IMR-90 (cell line): Measurements from ENCODE around the gene COL25A1. TPM values are rescaled to one million over a fixed set of nuclear protein-coding genes. Genes with fewer than 3 reads are reported as not detected.

Experiments used
- ATAC-seq: fragments of 200-7000 bp; cut with Tn5 transposase; 2 replicates; pipeline ENCODE4 v1.9.1; 2020; ENCODE audit warnings: low read depth, mild to moderate bottlenecking, moderate library complexity
- BruUV-seq: library from RNA; stranded (reverse); fragments of 400-500 nt; replicated peaks from 2 replicates; lab custom pipeline; 2021; lab: Mats Ljungman, UMichigan
- CTCF ChIA-PET: fragments of 300-600 bp; formaldehyde crosslinking; extraction: SDS; loops from one replicate; lab custom pipeline; 2021; ENCODE audit warnings: antibody characterized with exemption; lab: Yijun Ruan, JAX
- POLR2A ChIA-PET: fragments of 300-600 bp; sonication (Branson Sonifier 250); formaldehyde crosslinking; loops from one replicate; lab custom pipeline; 2022; ENCODE audit warnings: antibody characterized with exemption; ENCODE audit not compliant: unreplicated experiment; lab: Charles Lee
- DNase-seq: peaks from one replicate; pipeline ENCODE4 v3.0.0; 2013
- H2AFZ ChIP-seq: replicated peaks from 2 replicates; pipeline ENCODE3; 2013; ENCODE audit warnings: low read length, mild to moderate bottlenecking; ENCODE audit not compliant: poor library complexity
- H2AK5ac ChIP-seq: 2 replicates; pipeline ENCODE4 v1.6.1; 2013; ENCODE audit warnings: low read depth, low read length, inconsistent platforms
- H2AK9ac ChIP-seq: replicated peaks from 2 replicates; pipeline ENCODE3; 2013; ENCODE audit warnings: mild to moderate bottlenecking, low read depth, low read length, moderate library complexity; ENCODE audit not compliant: poor library complexity
- H2BK120ac ChIP-seq: 2 replicates; pipeline ENCODE4 v1.6.1; 2013; ENCODE audit warnings: low read depth, low read length, inconsistent platforms
- H2BK15ac ChIP-seq: 3 replicates; pipeline ENCODE4 v1.6.1; 2013; ENCODE audit warnings: low read depth, low read length, inconsistent platforms
- H2BK20ac ChIP-seq: 2 replicates; pipeline ENCODE4 v1.6.1; 2013; ENCODE audit warnings: low read depth, mild to moderate bottlenecking, inconsistent platforms, low read length, moderate library complexity
- H2BK5ac ChIP-seq: 2 replicates; pipeline ENCODE4 v1.6.1; 2013; ENCODE audit warnings: mild to moderate bottlenecking, low read depth, low read length, inconsistent platforms; ENCODE audit not compliant: poor library complexity, severe bottlenecking
- H3K14ac ChIP-seq: replicated peaks from 2 replicates; pipeline ENCODE4 v1.6.1; 2013; ENCODE audit warnings: low read depth, low read length, inconsistent platforms
- H3K18ac ChIP-seq: 2 replicates; pipeline ENCODE4 v1.6.1; 2013; ENCODE audit warnings: low read depth, low read length, control low read depth
- H3K23ac ChIP-seq: 2 replicates; pipeline ENCODE4 v1.6.1; 2013; ENCODE audit warnings: low read depth, low read length, inconsistent platforms
- H3K27ac ChIP-seq: 2 replicates; pipeline ENCODE4 v1.5.1; 2013; ENCODE audit warnings: mild to moderate bottlenecking, control low read depth, low read length; ENCODE audit not compliant: insufficient read depth
- H3K27me3 ChIP-seq: 2 replicates; pipeline ENCODE4 v1.6.1; 2013; ENCODE audit warnings: low read length; ENCODE audit not compliant: control insufficient read depth, insufficient read depth
- H3K36me3 ChIP-seq: 2 replicates; pipeline ENCODE4 v1.6.1; 2013; ENCODE audit warnings: low read length, mixed read lengths; ENCODE audit not compliant: control insufficient read depth, insufficient read depth
- H3K4ac ChIP-seq: 2 replicates; pipeline ENCODE4 v1.6.1; 2013; ENCODE audit warnings: low read depth, low read length, inconsistent platforms
- H3K4me1 ChIP-seq: 2 replicates; pipeline ENCODE4 v1.6.1; 2013; ENCODE audit warnings: low read length, mixed read lengths; ENCODE audit not compliant: control insufficient read depth, insufficient read depth
- H3K4me2 ChIP-seq: 2 replicates; pipeline ENCODE4 v1.6.1; 2013; ENCODE audit warnings: low read depth, mild to moderate bottlenecking, control low read depth, low read length, moderate library complexity
- H3K4me3 ChIP-seq: 2 replicates; pipeline ENCODE4 v1.5.1; 2013; ENCODE audit warnings: low read depth, mild to moderate bottlenecking, control low read depth, low read length, moderate library complexity; ENCODE audit not compliant: insufficient read depth
- H3K56ac ChIP-seq: 2 replicates; pipeline ENCODE4 v1.6.1; 2013; ENCODE audit warnings: low read length, inconsistent platforms; ENCODE audit not compliant: insufficient read depth; ENCODE audit errors: extremely low read depth
- H3K79me1 ChIP-seq, 2 experiments: 2 replicates each; pipeline ENCODE4 v1.6.1; 2013; ENCODE audit warnings: low read length in 2 of 2, inconsistent platforms in 1 of 2, low read depth in 1 of 2
- H3K9ac ChIP-seq: 2 replicates; pipeline ENCODE4 v1.6.1; 2013; ENCODE audit warnings: low read depth, low read length, control low read depth
- H3K9me1 ChIP-seq: 2 replicates; pipeline ENCODE4 v1.6.1; 2013; ENCODE audit warnings: low read length, inconsistent platforms; ENCODE audit not compliant: insufficient read depth
- H3K9me3 ChIP-seq: 2 replicates; pipeline ENCODE4 v1.6.1; 2013; ENCODE audit warnings: low read length; ENCODE audit not compliant: control insufficient read depth, insufficient read depth
- H4K20me1 ChIP-seq: 2 replicates; pipeline ENCODE4 v1.6.1; 2013; ENCODE audit warnings: low read length, inconsistent platforms; ENCODE audit not compliant: insufficient read depth
- H4K5ac ChIP-seq: 2 replicates; pipeline ENCODE4 v1.6.1; 2013; ENCODE audit warnings: mild to moderate bottlenecking, low read depth, low read length, control low read depth
- H4K8ac ChIP-seq, 2 experiments: 2 replicates each; pipeline ENCODE4 v1.6.1; 2013; ENCODE audit warnings: low read depth in 2 of 2, low read length in 2 of 2, control low read depth in 1 of 2, inconsistent platforms in 1 of 2
- H4K91ac ChIP-seq: 2 replicates; pipeline ENCODE4 v1.6.1; 2013; ENCODE audit warnings: low read depth, low read length, inconsistent platforms; ENCODE audit not compliant: insufficient read depth
- BHLHE40 ChIP-seq: fragments of 150-350 bp; IDR thresholded peaks from 2 replicates; pipeline ENCODE4 v1.6.1; 2016; ENCODE audit warnings: mild to moderate bottlenecking, low read depth, low read length
- CHD1 ChIP-seq: IDR thresholded peaks from 2 replicates; pipeline ENCODE4 v1.6.1; 2012; ENCODE audit warnings: low read depth, low read length, improper control_type of control experiment
- CTCF ChIP-seq: conservative IDR thresholded peaks from 2 replicates; pipeline ENCODE4 v1.5.1; 2012; ENCODE audit warnings: mild to moderate bottlenecking, low read depth, low read length, improper control_type of control experiment
- FOS ChIP-seq: fragments of 150-350 bp; IDR thresholded peaks from 2 replicates; pipeline ENCODE4 v1.6.1; 2016; ENCODE audit warnings: low read depth, low read length
- MAFK ChIP-seq: IDR thresholded peaks from 2 replicates; pipeline ENCODE4 v1.6.1; 2012; ENCODE audit warnings: low read depth, low read length, improper control_type of control experiment
- MAZ ChIP-seq: IDR thresholded peaks from 2 replicates; pipeline ENCODE4 v1.6.1; 2012; ENCODE audit warnings: low read depth, mild to moderate bottlenecking, low read length, improper control_type of control experiment, moderate library complexity, borderline replicate concordance
- RAD21 ChIP-seq: IDR thresholded peaks from 2 replicates; pipeline ENCODE4 v1.6.1; 2012; ENCODE audit warnings: low read length, improper control_type of control experiment
- RCOR1 ChIP-seq: IDR thresholded peaks from 2 replicates; pipeline ENCODE4 v1.6.1; 2012; ENCODE audit warnings: mild to moderate bottlenecking, low read length, improper control_type of control experiment; ENCODE audit not compliant: insufficient replicate concordance
- USF2 ChIP-seq: fragments of 150-350 bp; IDR thresholded peaks from 2 replicates; pipeline ENCODE4 v1.6.1; 2017; ENCODE audit warnings: mild to moderate bottlenecking, antibody characterized with exemption, low read length, low read depth
- WGBS, 2 experiments: methylation state at CpG; one replicate each; pipeline versions ENCODE4 v1.1.5 to v1.1.7; 2013; ENCODE audit warnings: missing lambda C conversion rate in 2 of 2; ENCODE audit not compliant: insufficient read length in 1 of 2; ENCODE audit errors: extremely low coverage in 2 of 2; 5-methylcytosine and 5-hydroxymethylcytosine counted together
- dilution Hi-C: fragments of 300-500 bp; cut with HindIII; formaldehyde crosslinking; loops from one replicate; pipeline ENCODE4 v1.14.3; 2018; ENCODE audit warnings: low sequenced_read_pairs; ENCODE audit not compliant: unreplicated experiment
- in situ Hi-C: fragments of 300-500 bp; cut with MboI; formaldehyde crosslinking; loops from 3 replicates; pipeline ENCODE4 v1.14.3; 2019; ENCODE audit warnings: low sequenced_read_pairs, inconsistent platforms, mixed read lengths
- intact Hi-C: fragments of 100-400 bp; cut with micrococcal nuclease; formaldehyde crosslinking; loops from 2 replicates; pipeline ENCODE4 v1.10.0; 2022
- polyA plus RNA-seq, 3 experiments: library from polyadenylated mRNA; depleted of rRNA; stranded (reverse); fragments of >200 nt; gene quantifications; 2 replicates each; pipeline ENCODE4 v1.2.3, GENCODE V29; 2012; ENCODE audit warnings: low replicate concordance in 1 of 3
- total RNA-seq: library from RNA; depleted of rRNA; stranded (reverse); fragments of >200 nt; gene quantifications from 2 replicates; pipeline ENCODE4 v1.2.3, GENCODE V29; 2012

Gene COL25A1
- total and polyA plus RNA-seq, 2 of the 4 experiments (the other 2 are of a cell fraction), result under 0.01 to 0.05 TPM

GRCh38 chr4:109209647-109210046 lies 92.8 kb downstream of the COL25A1 start:
- H2BK5ac ChIP-seq, result no peak overlapping the region
- H3K56ac ChIP-seq, result no peak overlapping the region
- DNase-seq, result no peak
- no peaks in the 10 kb centered on the region for H3K79me1 ChIP-seq
- H3K27ac ChIP-seq, result no peak overlapping the region
- H2BK20ac ChIP-seq, result no peak overlapping the region
- H3K9me3 ChIP-seq, result no peaks in the 10 kb centered on the region
- H3K4ac ChIP-seq, result no peak overlapping the region
- no peak overlapping the region for H2AK9ac ChIP-seq
- no peak for ATAC-seq
- no peak overlapping the region for H4K5ac ChIP-seq
- no peaks in the 10 kb centered on the region; the same call in 1 of the 2 replicates for H3K27me3 ChIP-seq
- no peak overlapping the region for H4K91ac ChIP-seq
- POLR2A ChIA-PET, result no interaction called here
- no peak overlapping the region for H3K14ac ChIP-seq
- H4K20me1 ChIP-seq, result no peaks in the 10 kb centered on the region
- H2AK5ac ChIP-seq, result no peak overlapping the region
- no CpG with 5 or more reads among the region's 6 CpGs for WGBS, 2 experiments
- no peaks in the 10 kb centered on the region for H3K9me1 ChIP-seq
- no peak overlapping the region for H3K18ac ChIP-seq
- H3K23ac ChIP-seq, result no peak overlapping the region
- no peaks in the 10 kb centered on the region for H3K36me3 ChIP-seq
- BruUV-seq, result no TSS peak
- H4K8ac ChIP-seq, result no peak overlapping the region
- in situ Hi-C loops (no loop called here), intact Hi-C loops (no loop called here), dilution Hi-C loops (no loop called here)
- no peak overlapping the region for H2BK15ac ChIP-seq
- H3K4me1 ChIP-seq, result no peaks in the 10 kb centered on the region
- H2AFZ ChIP-seq, result no peak overlapping the region
- no peak for TF ChIP-seq CTCF
- no peak for TF ChIP-seq BHLHE40
- TF ChIP-seq CHD1, result no peak
- TF ChIP-seq FOS, result no peak
- TF ChIP-seq RAD21, result no peak
- TF ChIP-seq MAZ, result no peak
- no peak for TF ChIP-seq MAFK
- TF ChIP-seq USF2, result no peak
- no peak for TF ChIP-seq RCOR1
- CTCF ChIA-PET, result no interaction called here
- no peak overlapping the region for H3K9ac ChIP-seq
- no peak overlapping the region for H3K4me3 ChIP-seq
- no peak overlapping the region for H3K4me2 ChIP-seq
- no peak overlapping the region for H2BK120ac ChIP-seq
